ENCODE data around the gene PTPN5.
"Not testable (repeated sequence)": the region's sequence is repeated elsewhere in the genome, so short reads cannot be mapped to it uniquely, and the experiment has no call there.

Gene PTPN5

DNA sequence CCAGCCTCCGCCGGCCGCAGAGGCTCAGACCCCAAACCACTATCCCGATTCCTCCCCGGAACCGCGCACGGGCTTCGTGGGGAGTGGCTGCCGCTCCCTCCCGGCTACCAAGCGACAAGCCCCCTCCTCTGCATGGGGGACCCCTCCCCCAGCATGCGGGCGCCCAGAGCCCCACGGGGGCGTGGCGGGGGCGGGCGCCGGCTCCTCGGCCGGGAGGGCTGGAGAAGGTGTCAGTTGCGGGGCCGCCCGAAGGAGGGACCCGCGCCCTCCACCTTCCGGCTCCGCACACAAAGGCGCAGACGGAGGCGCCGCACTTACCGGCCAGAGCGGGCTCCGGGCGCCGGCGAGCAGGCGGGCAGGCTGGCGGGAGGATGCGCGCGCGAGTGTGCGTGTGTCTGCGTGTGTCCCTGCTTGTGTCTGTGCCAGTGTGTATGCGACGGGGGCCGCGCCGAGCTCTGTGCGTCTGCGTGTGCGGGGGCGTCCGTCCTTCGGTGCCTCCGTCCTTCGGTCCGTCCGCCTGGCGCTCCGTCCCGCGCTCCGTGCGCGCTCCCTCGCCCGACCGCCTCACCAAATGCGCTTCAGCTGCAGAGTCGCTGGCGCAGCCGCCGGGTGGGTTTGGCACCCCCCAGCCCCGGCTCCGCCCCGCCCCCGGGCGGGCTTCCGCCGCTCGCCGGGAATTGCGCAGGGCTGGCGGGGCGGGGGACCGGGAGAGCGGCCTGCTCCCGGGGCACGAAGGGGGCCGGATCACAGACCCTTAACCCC, at the start of gene PTPN5:
Gene PTPN5, minus strand, starts transcription at position 592 of the 762 bp plus-strand sequence. CDS start 19,840 bp downstream, outside the sequence.
- peak; percentile 21 for DNase-seq (ENCODE audit: low read depth)

DNA sequence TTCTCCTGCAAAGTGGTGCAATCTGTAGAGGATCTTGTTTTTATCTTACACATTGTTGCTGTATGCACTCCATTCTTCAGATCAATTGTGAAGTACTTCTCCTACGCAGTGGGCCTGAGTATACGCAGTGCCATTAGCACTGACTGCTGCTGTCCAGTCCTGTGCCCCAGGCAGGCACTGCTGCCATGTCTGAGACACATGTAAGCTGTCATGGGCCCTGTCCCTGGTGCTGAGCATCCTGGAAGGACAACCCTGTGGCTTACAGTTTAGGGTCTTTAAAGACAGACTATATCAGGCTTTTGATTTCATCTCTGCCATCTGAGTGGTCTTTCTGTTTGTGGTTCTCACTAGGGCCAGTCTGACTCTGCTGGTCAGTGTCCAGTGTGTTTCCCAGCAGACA, 44.8 kb upstream of the PTPN5 start:
- DNase-seq (ENCODE audit: low read depth), result no peak

DNA sequence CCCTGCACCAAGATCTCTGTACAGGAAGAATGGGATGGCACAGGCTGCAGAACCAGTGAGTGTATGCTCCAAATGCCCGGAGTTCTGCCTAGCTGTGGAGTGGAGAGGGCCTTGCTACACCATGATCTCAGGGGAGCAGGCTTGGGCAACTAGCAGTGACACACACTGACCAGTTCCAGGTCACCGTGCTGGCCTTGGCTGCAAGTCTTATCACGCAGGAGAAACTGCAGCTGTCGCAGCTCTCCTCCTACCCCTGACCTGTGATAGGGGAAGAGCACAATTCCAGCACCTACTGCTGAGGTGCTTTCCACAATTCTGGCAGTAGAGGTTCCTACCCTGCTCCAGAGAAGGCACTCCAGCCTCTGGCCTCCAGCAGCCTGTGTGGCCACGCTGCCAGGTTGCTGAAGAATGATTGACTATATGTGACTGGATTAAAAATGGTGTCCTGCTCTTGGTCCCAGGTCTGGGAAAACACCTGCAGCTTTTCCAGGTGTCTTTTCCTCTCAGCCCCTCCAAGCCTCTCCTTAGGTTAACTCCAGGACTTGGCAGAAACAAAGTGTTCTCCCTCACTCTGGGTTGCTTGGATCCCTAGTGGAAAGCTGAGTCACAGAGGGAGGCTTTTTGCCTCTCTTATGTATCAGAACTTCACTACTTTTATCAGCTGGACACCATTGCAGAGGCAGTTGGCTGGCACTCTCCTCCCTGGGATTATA, 43.3 kb upstream of the PTPN5 start:
- no peak for DNase-seq (ENCODE audit: low read depth)

DNA sequence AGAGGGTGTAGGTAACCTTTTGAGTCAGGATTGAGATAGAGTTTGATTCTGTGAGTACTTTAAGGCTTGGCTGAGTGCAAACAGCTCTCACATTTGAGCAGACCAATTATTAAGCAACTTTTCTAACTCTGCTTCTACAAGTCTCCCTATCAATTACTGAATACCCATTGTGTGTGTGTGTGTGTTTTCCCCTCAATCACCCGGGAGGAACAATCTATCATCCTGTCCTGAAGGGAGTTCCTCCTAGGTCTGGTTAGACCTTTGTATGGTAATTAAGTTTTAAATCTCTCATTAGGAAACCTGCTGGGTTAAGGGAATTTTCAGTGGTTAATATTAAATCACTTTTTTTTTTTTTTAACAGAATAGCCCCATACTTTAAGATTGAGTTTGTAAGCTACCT, 28.6 kb upstream of the PTPN5 start:
- not testable (repeated sequence) for DNase-seq (ENCODE audit: low read depth)

DNA sequence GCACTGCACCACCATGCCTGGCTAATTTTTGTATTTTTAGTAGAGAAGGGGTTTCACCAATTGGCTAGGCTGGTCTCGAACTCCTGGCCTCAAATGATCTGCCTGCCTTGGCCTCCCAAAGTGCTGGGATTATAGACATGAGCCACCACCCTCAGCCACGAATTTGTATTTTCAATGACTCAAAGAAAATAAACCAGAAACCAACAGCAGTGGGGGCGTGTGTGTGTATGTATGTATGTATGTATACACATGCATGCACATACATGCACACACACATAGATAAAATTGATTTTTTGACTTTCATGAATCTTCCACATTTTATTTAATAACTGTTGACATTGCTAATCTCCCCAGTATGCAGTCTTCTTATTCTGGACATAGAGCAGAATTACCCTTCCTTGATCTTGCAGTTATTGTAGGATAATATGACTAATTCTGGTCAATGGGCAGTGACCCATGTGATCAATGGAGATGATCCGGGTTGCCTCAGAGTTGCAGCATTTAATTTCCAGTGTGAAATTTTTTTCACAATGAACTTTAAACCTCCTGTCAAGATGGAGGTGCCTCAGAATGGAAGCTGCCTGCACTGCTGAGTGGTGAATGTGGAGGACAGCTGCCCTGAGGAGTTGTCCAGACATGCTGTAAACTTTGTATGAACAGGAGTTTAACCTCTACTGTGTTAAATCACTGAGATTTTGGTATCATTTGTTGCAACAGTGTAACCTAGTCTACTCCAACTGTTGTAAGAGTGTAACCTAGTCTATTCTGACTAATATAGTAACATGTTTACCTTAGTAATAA, 12.8 kb upstream of the PTPN5 start:
- DNase-seq (ENCODE audit: low read depth), result no peak

DNA sequence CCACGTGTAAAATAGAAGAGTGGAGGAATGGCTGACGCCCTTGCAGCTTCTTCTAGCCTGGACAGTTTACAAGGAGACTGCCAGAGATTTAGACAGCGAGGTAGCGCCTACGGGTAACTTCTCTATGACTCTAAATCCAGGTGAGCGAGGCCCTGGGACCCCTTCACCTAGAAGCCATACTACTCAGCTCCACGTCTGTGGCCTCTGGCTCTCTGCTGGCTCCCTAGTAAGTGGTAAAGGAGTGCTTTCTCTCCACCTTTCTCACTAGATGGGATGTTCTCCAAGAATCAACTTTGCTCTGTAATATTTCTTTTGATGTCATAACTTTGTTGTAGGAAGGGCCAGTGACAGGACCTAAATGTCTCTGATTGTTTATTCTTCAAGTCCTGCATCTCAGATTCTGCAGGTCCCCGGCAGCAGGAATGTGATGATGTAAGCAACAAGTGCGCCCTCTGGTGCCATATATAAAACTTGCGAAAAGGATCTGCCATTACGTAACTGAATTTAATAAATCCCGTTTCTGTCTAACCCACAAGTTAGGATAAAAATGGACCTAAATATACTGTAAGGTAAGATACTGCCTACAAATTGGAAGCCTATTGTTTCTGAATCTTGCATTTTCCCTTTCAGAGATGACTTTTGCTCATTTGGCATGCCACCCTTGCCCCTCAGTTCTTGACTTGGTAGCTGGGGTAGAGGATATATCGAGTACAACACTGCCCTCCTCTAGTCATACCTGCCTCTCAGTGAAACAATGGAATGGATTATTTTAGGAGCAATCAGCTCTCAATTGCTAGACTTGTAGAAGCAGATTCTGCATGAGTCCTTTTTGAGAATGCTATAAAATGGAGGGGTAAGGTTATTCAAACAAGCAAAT, 11.0 kb upstream of the PTPN5 start:
- no peak for DNase-seq (ENCODE audit: low read depth)

DNA sequence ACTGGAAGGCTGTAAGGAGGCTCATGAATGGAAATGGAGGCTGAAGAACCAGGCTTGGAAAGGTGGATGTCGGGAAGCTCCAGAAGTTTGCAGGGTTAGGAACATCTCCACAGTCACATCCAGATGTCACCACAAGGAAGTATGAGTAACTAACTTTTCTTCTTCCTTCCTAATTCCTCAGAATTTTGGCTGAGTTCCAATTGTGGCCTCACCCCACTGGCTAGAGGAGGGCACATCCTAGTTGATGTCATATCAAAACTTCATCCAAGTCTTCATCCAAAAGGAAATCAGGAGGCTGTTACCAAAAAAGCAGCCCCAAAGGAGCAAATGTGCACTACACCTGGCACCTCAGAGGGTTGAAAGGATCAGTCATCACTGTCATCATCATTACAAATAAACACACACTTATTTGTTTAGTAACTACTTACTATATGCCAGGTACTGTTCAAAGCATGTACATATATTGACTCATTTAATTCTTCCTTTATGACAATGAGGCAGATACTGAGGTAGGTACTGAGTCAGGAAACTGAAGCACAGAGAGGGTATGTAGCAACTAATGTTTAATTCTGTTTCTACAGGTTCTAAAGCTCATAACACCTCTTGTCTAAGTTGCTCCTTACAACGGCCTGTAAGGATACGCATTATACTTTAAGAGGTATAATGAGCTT, 7.3 kb upstream of the PTPN5 start:
- no peak for DNase-seq (ENCODE audit: low read depth)

DNA sequence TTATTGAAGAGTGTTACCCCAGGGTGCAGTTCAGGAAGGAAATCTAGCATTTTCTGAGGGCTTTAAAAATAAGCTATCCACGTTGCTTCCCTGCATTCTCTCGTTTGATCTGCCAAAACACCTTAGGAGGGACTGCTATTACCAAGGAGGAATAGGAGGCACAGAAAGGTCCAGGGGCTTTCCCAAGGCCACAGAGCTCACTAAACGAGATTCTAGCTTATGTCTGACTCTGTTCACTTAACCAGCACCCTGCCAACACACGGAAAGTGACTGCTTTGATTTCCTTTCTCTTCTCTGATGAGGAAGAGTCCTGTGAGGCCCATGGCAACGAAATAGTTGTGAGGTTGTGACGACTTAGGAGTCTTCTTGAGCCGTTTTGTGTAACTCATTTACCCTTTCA, 3.4 kb upstream of the PTPN5 start:
- DNase-seq (ENCODE audit: low read depth), result no peak

DNA sequence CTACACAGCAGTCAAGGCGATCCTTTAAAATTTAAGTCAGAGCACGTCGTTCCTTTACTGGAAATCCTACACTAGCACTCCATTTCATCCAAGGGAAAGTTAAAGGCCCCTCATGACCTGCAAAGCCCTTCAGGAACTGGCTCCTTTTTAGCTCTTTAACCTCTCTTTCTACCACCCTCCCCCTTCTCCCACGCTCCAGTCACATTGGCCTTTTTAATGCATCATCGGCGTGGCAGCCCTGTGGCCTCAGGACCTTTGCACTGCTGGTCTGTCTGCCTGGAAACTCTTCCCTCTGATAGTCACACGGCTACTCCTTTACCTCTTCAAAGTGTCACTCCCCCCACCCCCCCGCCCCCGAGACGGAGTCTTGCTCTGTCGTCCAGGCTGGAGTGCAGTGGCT, 1.2 kb upstream of the PTPN5 start:
- DNase-seq (ENCODE audit: low read depth), result no peak

DNA sequence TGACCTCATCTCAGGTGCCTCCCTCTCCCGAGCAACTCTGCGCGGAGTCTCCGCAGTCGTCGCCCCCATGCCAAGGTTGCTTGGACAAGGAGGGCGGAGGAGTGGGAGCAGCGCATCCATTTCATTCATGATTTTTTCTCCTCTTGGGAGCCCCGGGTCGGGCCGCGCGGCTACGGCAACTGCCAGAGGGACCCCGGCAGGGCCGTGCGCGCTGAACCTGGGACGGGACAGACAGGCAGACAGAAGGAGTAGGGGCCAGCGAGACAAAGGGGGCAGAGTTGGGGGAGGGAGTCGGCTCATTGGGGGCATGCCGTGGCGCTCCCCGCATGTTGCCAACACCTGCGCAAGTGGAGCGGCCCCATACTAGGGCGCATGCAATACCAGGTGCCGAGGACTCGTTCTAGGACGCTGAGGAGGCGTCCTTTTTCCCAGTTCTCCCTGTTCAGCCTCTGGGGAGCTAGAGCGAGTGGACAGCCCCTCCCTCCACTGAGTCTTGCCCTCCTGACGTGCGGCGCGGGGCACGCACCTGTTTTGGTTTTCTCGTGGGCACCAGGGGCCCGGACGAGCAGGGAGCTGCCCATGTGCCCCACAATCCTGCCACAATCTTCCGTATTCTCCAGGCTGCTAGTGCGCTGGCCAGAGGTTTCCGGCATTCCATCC, 501 bp upstream of the PTPN5 start:
- no peak for DNase-seq (ENCODE audit: low read depth)

DNA sequence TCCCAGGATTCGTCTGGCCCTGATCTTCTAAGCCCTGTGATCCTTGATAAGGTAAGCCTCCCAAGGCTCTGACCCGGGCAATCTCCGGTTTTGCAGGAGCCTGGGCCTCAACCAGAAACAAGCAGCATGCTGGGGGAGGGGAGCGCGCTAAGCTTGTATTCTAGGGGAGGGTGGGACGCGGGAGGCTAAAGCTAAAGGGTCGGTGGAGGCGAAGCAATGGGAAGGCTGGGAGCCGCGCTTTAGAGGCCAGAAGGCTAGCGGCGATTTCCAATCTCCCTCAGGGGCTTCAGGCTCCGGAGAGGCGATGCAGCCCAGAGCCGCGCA, 753 bp downstream of the PTPN5 start:
- no peak for DNase-seq (ENCODE audit: low read depth)

DNA sequence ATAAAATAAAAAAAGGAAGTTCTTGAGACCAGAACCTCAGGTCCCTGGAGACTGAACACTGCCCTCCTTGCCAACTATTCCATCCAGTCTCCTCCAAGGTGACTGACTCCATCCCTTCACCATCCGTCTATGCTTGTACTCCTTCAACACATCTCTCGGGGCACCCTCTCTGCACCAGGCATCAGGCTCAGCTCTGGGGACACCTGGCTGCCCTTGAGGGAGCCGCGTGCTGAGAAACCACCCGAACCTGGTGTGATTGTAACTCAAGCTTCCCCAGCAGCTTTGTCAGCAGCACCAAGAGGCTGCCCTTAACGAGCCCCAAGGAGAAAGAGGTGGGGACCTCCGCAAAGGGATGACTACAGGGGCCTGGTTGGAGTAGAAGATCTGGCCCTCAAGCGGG, 1.7 kb downstream of the PTPN5 start:
- no peak for DNase-seq (ENCODE audit: low read depth)

DNA sequence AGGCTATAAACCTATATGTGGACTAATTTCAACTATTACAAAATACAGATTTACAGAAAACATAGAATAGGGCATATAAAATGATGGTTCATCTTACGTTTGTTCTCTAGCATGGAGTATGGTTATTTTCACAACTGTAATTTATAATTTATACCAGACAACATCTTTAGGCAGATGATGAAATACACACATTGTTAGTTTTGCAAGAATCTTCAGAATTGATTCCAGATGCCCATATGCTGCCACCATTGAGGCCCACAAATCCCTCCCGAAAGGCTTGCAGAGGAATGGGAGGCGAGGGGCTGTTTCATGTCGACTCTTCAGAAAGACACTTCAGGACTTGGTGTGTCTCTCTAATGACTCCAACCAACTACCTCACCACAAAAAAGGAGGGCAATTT, 6.2 kb downstream of the PTPN5 start:
- DNase-seq (ENCODE audit: low read depth), result no peak

DNA sequence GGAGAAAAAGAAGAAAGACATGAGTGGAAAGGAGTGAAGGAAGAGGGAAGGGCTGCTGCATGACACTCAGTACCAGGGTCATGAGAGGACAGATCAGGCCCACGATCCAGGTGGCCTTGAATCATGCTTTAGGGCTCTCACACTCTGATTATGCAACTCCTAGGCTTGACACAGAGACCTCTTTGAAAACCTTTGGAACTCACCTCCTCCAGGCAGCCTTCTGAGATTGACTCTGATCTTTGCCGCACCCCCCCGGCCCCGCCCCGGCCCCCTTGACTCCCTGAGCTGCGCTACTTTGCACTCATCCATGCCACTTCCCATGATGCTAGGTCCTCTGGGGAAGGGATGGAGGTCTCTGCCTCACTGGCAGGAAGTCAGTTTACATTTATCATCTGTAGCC, 10.7 kb downstream of the PTPN5 start:
- no peak for DNase-seq (ENCODE audit: low read depth)

DNA sequence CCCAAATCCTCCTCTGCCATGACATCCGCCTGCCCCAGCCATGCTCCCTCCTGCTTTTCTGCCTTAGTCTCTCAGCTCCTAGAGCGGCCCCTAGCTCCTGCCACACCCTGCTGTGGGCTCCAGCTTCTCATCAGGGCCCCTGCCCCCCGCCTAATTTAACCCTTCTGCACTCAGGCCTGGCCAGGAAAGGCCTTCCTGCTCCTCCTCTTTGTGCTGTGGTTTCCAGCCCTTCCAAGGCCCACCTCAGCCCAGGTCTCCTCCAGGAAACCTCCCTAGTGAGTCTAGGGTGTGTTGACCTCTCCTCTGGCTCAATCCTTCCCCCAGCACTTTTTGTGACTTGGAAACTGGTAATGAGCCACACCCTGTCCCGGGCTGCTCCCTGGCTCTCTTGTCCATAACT, 11.3 kb downstream of the PTPN5 start:
- DNase-seq (ENCODE audit: low read depth), result peak; percentile 39

DNA sequence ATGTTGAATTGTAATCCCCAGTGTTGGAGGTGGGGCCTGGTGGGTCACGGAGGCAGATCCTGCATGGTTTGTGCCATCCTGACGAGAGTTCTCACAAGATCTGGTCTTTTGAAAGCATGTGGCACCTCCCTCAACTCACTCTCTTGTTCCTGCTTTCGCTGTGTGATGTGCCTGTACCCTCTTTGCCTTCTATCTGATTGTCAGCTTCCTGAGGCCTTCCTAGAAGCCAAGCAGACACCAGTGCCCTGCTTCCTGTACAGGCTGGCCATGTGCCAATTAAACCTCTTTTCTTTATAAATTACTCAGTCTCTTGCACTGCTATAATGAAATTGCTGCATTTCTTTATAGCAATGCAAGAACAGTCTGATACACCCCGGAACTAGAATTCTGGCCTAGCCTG, 13.1 kb downstream of the PTPN5 start:
- peak; percentile 67 for DNase-seq (ENCODE audit: low read depth)

DNA sequence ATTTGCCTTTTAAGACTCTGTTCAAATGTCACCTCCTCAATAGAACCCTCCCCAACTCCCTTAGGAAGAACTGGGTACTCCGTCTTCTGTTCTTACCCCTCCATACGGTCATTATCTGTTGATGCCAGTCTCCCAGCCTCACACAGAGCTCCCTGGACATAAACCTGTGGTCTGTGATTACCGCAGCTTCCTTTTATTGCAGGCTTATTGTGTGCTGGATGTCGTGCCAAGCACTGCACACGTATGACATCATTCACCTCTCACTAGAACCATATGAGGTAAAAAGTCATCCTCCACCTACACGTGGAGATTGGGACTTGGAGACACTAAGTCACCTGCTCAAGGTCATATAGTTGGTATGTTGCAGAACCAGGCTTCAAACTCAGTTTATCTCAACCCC, 15.3 kb downstream of the PTPN5 start:
- DNase-seq (ENCODE audit: low read depth), result peak; percentile 56

DNA sequence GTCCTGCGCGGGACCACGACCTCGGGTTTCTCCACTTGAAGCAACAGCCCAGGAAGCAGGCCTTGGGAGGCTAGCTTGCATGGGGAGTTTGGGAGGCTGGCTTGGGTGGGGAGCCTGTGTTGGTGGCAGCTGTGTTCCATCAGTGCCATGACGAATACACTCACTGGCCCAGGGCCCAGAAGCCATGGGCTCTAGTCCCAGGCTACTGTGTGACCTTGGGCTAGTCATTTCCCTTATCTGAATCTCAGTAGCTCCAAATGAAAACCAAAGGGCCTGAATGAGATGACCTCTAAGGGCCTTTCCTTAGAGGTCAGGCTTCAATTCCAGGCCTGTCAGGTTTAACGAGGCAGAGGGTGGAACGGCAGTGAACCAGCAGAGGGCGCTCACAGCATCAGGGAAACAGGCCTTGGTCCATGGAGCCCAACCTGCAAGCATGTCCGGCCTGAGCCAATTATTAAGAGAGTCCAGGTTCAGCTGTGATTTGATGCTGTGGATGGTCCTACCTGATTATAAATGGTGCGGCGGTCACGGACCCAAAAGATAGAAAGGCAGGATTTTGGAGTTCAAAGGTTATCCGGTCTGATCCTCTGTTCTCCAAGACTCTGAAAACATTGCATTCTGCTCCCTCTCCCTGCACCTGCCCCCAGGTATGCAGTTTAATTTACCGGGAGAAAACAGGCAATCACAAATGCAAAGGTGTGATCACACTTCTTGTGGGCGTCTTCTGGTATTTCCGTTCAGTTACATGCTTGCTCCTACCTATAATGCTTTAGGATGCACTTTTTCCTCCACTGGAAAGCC, 15.9 kb downstream of the PTPN5 start:
- DNase-seq (ENCODE audit: low read depth), result peak; percentile 42

DNA sequence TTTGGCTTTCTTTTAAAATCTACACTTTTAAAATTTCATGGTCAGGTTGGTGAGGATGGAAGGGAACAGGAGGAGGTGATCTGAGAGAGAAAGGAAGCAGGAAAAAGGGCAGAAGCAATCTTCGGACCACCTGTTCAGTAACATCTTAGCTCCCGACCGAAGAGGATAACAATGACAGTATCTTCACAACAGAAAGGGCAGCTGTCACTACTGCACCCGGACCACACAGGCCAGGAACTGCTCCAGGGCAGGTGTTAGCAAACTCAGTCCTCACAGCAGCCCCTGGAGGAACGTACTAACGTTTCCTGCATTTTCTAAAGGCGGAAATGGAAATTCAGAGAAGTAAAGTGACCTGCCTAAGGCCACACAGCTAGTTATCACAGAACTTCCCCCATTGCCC, 16.8 kb downstream of the PTPN5 start:
- no peak for DNase-seq (ENCODE audit: low read depth)

DNA sequence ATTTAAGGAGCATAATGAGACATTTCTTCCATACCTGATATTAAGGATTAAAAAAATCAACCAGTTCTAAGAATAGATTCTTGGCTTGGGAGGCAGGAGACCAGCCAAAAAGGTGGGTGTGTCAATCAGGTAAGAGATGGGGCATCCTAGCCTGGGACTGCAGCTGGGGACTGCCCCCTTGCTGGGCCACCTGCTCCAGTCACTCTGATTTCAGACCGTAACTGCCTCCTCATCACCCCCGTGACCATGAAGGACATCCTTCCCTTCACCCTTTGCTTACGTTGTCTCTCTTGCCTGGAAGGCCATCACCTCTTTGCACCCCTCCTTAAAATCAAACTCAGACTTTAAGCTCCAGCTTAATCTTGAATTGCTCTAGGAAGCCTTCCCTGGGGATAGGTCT, 17.9 kb downstream of the PTPN5 start:
- DNase-seq (ENCODE audit: low read depth), result no peak

Data from CMK (cell line).